IPS-20b (cell line): Measurements from ENCODE around the gene AMOTL1.

Source experiments
- H3K27ac ChIP-seq: one replicate; pipeline ENCODE4 v1.5.1; 2013; ENCODE audit warnings: low read length
- H3K27me3 ChIP-seq: 2 replicates; pipeline ENCODE4 v1.6.1; 2013; ENCODE audit warnings: mild to moderate bottlenecking, low read length, inconsistent platforms; ENCODE audit not compliant: insufficient read depth
- H3K36me3 ChIP-seq: 2 replicates; pipeline ENCODE4 v1.6.1; 2013; ENCODE audit warnings: low read depth, mild to moderate bottlenecking, inconsistent platforms, low read length, moderate library complexity; ENCODE audit not compliant: insufficient read depth
- H3K4me1 ChIP-seq: 2 replicates; pipeline ENCODE4 v1.6.1; 2013; ENCODE audit warnings: mild to moderate bottlenecking, control low read depth, inconsistent platforms, low read length, moderate library complexity; ENCODE audit not compliant: insufficient read depth
- H3K4me3 ChIP-seq: 2 replicates; pipeline ENCODE4 v1.5.1; 2013; ENCODE audit warnings: mild to moderate bottlenecking, low read length, inconsistent platforms
- H3K9ac ChIP-seq: 2 replicates; pipeline ENCODE4 v1.6.1; 2013; ENCODE audit warnings: low read depth, mild to moderate bottlenecking, inconsistent platforms, low read length, moderate library complexity
- H3K9me3 ChIP-seq: 2 replicates; pipeline ENCODE4 v1.6.1; 2013; ENCODE audit warnings: mild to moderate bottlenecking, low read depth, low read length, inconsistent platforms; ENCODE audit not compliant: insufficient read depth

AMOTL1 gene

GRCh38 chr11:94759522-94759921 is 8.6 kb upstream of the AMOTL1 start:
- Histone ChIP-seq H3K27ac (no peak overlapping the region), H3K4me3 (no peak overlapping the region), H3K4me1 (peaks cover 8% of the 10 kb centered on the region; the same call in 1 of the 2 replicates), H3K9ac (no peak overlapping the region), H3K9me3 (no peaks in the 10 kb centered on the region), H3K27me3 (peaks cover 25% of the 10 kb centered on the region), H3K36me3 (no peaks in the 10 kb centered on the region)

GRCh38 chr11:94760296-94760695 is 7.9 kb upstream of the AMOTL1 start:
- peaks cover 33% of the 10 kb centered on the region for H3K27me3 ChIP-seq

GRCh38 chr11:94762208-94762607 is 5.9 kb upstream of the AMOTL1 start:
- Histone ChIP-seq H3K9me3 (no peaks in the 10 kb centered on the region), H3K9ac (no peak overlapping the region), H3K27ac (no peak overlapping the region), H3K36me3 (no peaks in the 10 kb centered on the region), H3K4me1 (peaks cover 17% of the 10 kb centered on the region), H3K4me3 (no peak overlapping the region), H3K27me3 (peaks cover 52% of the 10 kb centered on the region)

More at GRCh38 chr11:94760296-94760695, 7.9 kb upstream of the AMOTL1 start:
- H3K4me1 ChIP-seq = peaks cover 15% of the 10 kb centered on the region
- H3K4me3 ChIP-seq = no peak overlapping the region
- no peak overlapping the region for H3K9ac ChIP-seq
- no peaks in the 10 kb centered on the region for H3K36me3 ChIP-seq
- H3K9me3 ChIP-seq = no peaks in the 10 kb centered on the region
- no peak overlapping the region for H3K27ac ChIP-seq

GRCh38 chr11:94762995-94763394 is 5.2 kb upstream of the AMOTL1 start:
- Histone ChIP-seq H3K27me3 (peaks cover 60% of the 10 kb centered on the region), H3K27ac (no peak overlapping the region)

GRCh38 chr11:94766713-94767206 is 1.4 kb upstream of the AMOTL1 start:
- peaks cover 81% of the 10 kb centered on the region for H3K27me3 ChIP-seq
- H3K9ac ChIP-seq = no peak overlapping the region
- H3K27ac ChIP-seq = no peak overlapping the region

More at GRCh38 chr11:94762995-94763394, 5.2 kb upstream of the AMOTL1 start:
- no peaks in the 10 kb centered on the region for H3K9me3 ChIP-seq
- no peak overlapping the region for H3K4me3 ChIP-seq
- H3K36me3 ChIP-seq = no peaks in the 10 kb centered on the region
- no peak overlapping the region for H3K9ac ChIP-seq
- peaks cover 21% of the 10 kb centered on the region for H3K4me1 ChIP-seq

GRCh38 chr11:94767291-94767690 is 865 bp upstream of the AMOTL1 start:
- peaks cover 78% of the 10 kb centered on the region for H3K27me3 ChIP-seq
- peak overlapping the region; percentile 85; the same call in 1 of the 2 replicates for H3K4me3 ChIP-seq
- H3K4me1 ChIP-seq = peaks cover 37% of the 10 kb centered on the region
- no peak overlapping the region for H3K27ac ChIP-seq
- no peaks in the 10 kb centered on the region for H3K9me3 ChIP-seq
- H3K36me3 ChIP-seq = no peaks in the 10 kb centered on the region
- H3K9ac ChIP-seq = no peak overlapping the region

More at GRCh38 chr11:94766713-94767206, 1.4 kb upstream of the AMOTL1 start:
- Histone ChIP-seq H3K4me3 (no peak overlapping the region), H3K9me3 (no peaks in the 10 kb centered on the region), H3K4me1 (peaks cover 37% of the 10 kb centered on the region), H3K36me3 (no peaks in the 10 kb centered on the region)

- peak overlapping the region; percentile 79; the same call in 1 of the 2 replicates for H3K9ac ChIP-seq
- peaks cover 62% of the 10 kb centered on the region for H3K27me3 ChIP-seq
- H3K4me3 ChIP-seq = peak overlapping the region; percentile 85
- peaks cover 35% of the 10 kb centered on the region for H3K4me1 ChIP-seq
- no peak overlapping the region for H3K27ac ChIP-seq
- no peaks in the 10 kb centered on the region for H3K36me3 ChIP-seq
- H3K9me3 ChIP-seq = no peaks in the 10 kb centered on the region
Observed at GRCh38 chr11:94768602-94769541, 716 bp downstream of the AMOTL1 start.

- H3K4me3 ChIP-seq = peak overlapping the region; percentile 85
- peaks cover 26% of the 10 kb centered on the region for H3K4me1 ChIP-seq
- H3K9me3 ChIP-seq = no peaks in the 10 kb centered on the region
- H3K9ac ChIP-seq = peak overlapping the region; percentile 79; the same call in 1 of the 2 replicates
- H3K36me3 ChIP-seq = no peaks in the 10 kb centered on the region
- H3K27ac ChIP-seq = no peak overlapping the region
- H3K27me3 ChIP-seq = peaks cover 52% of the 10 kb centered on the region
Observed at GRCh38 chr11:94769880-94770279, 1.7 kb downstream of the AMOTL1 start.

DNA sequence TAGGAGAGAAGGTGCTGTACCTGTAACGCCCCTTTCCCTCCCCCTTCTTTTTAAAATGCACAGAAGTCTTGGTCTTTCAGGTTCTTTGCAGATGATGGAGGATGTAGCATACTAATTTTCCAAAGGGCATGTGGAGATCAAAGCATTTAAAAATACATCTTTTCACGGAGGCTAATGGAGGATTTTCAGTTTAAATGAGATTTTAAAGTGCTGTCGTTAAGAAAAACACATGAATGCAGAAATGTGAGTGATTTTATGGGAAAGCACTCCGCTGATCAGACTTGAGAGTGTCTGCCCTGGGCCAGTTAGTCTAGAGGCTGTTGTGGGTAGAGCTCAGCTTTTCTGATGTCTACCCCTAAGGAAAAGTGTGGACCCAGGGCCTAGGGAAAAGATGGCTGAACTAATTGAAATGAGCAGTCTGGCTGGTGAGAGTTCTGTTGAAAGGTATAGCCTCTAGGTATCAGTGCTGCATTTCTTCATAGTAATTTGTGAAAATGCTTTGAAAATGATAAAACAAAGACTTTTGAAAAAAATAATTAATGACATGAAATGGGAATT is 2.5 kb downstream of the AMOTL1 start:
- Histone ChIP-seq H3K9ac (no peak overlapping the region), H3K4me3 (peak overlapping the region; percentile 85), H3K9me3 (no peaks in the 10 kb centered on the region), H3K4me1 (peaks cover 20% of the 10 kb centered on the region), H3K36me3 (no peaks in the 10 kb centered on the region), H3K27me3 (peaks cover 44% of the 10 kb centered on the region), H3K27ac (no peak overlapping the region)

DNA sequence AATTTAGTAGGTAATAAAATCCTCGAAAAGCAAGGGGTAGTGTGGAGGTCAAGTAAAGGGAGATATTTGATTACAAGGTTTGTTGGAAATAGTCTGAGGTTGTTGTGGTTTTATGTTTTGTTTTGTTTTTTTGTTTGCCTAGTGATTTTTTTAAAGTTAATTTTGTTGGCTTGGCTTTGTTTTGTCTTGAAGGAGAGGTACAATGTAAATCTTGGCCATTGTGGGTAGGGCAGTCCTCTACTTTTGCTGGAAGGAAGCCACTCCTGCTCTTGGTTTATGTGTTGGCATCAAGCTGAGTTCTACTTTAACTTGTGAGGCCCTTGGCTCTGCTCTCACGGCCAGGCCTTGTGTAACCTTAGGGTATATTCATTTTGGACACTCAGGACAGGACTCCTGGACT is 3.2 kb downstream of the AMOTL1 start:
- Histone ChIP-seq H3K27ac (no peak overlapping the region), H3K27me3 (peaks cover 37% of the 10 kb centered on the region), H3K4me1 (peaks cover 26% of the 10 kb centered on the region), H3K36me3 (no peaks in the 10 kb centered on the region), H3K4me3 (no peak overlapping the region), H3K9ac (no peak overlapping the region), H3K9me3 (no peaks in the 10 kb centered on the region)

DNA sequence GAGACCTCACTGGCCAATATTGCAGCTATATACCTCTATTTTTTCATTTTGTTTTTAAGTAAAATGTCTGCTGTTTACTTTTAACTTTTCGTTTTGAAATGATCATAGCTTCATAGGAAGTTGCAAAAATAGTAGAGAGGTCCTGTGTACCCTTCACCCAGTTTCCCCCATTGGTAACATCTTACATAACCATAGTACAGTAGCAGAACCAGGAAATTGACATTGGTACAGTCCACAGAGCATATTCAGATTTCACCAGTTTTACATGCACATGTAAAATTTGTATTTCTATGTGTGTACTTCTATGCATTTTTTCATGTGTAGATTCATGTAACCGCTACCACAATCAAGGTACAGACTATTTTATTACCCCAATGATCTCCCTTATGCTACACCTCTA is 3.8 kb downstream of the AMOTL1 start:
- Histone ChIP-seq H3K4me3 (no peak overlapping the region), H3K9me3 (no peaks in the 10 kb centered on the region), H3K4me1 (peaks cover 31% of the 10 kb centered on the region), H3K36me3 (no peaks in the 10 kb centered on the region), H3K27ac (no peak overlapping the region), H3K9ac (no peak overlapping the region), H3K27me3 (peaks cover 31% of the 10 kb centered on the region)
